SH-SY5Y (cell line): ENCODE results near the gene OR2T27.
"Not testable (repeated sequence)": the region's sequence is repeated elsewhere in the genome, so short reads cannot be mapped to it uniquely, and the experiment has no call there.

Experiments used
- GATA2 ChIP-seq: IDR thresholded peaks from 2 replicates; pipeline ENCODE4 v1.6.1; 2011; ENCODE audit warnings: mild to moderate bottlenecking, low read depth, low read length
- GATA3 ChIP-seq: IDR thresholded peaks from 2 replicates; pipeline ENCODE4 v1.6.1; 2011; ENCODE audit warnings: low read depth, mild to moderate bottlenecking, low read length, moderate library complexity

OR2T27 gene, protein sequence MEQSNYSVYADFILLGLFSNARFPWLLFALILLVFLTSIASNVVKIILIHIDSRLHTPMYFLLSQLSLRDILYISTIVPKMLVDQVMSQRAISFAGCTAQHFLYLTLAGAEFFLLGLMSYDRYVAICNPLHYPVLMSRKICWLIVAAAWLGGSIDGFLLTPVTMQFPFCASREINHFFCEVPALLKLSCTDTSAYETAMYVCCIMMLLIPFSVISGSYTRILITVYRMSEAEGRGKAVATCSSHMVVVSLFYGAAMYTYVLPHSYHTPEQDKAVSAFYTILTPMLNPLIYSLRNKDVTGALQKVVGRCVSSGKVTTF

DNA sequence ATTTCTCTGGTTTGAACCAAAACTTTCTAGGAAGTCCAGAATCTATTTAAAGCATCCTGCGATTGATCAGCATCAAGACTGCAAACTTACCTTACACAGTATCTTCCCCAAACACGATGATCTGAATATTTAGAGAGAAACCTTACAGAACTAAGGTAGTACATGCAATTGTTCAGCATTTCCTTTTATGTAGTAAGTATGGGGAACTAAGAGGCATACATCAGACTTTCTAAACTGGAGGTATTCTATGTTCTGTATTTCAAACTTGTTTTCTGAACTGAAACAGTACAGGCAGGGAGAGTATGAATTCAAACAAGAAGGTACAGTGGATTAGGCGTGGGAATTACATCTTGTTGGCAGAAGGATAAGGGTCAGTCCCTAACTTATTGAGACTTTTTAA, at the start of gene OR2T27:
Gene OR2T27, minus strand, starts transcription at position 175 of the 400 bp plus-strand sequence. CDS start 4,644 bp downstream, outside the sequence.
- TF ChIP-seq GATA2, GATA3: not testable (repeated sequence)

- TF ChIP-seq GATA3 = no peak
- no peak for TF ChIP-seq GATA2
Observed at GRCh38 chr1:248704606-248705005, 49.3 kb upstream of the OR2T27 start.

GRCh38 chr1:248703674-248704073, 48.3 kb upstream of the OR2T27 start:
- TF ChIP-seq GATA2 (no peak), GATA3 (no peak)

DNA sequence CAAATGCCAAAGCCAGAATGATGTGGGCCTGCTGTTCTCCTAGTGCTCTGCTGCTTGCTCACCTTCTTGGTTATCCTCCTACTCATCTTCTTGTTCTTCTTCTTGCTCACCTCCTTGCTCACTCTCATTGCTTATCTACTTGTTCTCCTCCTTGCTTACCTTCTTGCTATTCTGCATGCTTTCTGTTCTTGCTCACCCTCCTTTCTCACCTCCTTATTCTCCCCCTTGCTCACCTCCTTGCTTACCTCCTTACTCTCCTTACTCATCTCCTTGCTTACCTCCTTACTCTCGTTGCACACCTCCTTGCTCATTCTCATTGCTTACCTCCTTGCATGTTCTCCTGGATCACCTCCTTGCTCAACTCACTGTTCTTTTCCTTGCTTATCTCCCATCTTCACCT, 47.4 kb upstream of the OR2T27 start, which contains the start of gene OR14I1:
Gene OR14I1, minus strand, starts transcription at position 53 of the 400 bp plus-strand sequence.
- TF ChIP-seq GATA2 = no peak
- TF ChIP-seq GATA3 = no peak

DNA sequence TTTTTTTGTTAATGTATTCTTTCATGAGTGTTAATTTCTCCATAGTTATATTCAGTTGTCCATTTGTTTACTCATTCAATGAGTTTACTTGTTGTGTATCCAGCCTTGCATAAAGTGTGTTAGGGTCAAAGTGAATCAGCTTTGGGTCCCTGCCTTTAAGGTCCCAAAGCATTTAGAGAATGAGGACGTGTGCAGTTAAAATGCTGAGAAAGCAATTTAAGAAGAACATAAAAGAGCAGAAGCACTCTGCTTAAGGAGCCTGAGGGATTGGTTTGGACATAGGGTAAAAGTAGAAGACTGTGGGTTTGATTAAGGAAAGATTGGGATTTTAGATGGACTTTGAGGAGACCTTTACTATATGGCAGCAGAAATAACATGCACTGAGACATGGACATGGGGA, 43.8 kb upstream of the OR2T27 start:
- TF ChIP-seq GATA3 = no peak
- no peak for TF ChIP-seq GATA2

DNA sequence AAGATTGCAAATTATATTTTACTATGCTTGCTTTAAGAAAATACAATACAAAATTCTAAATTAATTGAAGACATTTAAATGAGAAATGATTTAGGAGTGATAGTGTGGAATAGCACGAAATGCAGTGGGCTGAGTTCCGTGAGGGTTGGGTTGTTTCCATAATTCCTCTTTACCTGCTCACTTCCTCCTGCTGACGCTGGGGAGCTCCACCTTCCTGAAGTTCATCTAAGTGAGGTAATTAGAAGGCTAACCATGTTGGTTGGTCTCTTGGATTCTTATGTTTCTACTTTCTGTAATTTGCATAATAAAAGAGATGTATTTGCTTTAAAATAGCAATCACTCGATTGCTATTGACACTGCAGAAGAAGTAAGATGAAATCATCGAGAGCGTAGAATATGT, 42.6 kb upstream of the OR2T27 start:
- TF ChIP-seq GATA2 (no peak), GATA3 (no peak)

DNA sequence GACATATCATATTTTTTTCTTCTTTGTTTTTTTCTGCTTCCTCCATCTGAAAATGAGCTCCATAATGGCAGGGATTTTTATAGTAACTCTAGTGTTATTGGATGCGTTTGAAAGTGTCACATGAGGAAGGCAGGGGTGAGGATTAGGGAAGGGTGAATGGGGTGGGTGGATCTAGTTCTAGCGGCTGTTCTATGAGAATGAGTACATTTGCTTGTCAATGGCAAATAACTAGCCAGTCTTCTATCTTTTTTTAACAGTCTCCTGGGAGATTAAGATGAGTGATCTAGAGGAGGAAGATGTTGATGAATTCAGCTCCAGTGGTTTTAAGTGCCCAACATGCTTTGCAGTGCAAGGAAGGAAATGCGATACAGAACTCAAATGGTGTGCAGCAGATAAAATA, 41.4 kb upstream of the OR2T27 start:
- no peak for TF ChIP-seq GATA2

DNA sequence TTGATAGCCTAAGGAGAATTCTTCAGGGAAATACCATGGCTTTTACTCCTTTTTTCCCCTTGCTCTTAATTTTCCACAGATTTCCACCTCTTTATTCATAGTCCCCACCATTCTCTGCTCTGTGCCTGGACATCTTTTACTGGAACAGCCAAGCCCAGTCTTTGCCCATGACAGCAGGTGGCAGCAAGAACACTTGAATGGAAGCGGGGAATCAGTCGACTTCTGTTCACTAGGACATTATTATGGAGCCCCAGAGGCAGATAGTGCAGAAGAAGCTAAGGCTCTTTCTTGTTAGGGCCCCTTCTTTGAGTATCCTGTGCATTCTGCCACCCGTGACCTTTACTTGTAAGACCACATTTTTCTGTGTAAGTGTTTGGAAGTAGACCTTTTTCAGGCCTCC, 40.9 kb upstream of the OR2T27 start:
- TF ChIP-seq GATA3 (no peak), GATA2 (no peak)

DNA sequence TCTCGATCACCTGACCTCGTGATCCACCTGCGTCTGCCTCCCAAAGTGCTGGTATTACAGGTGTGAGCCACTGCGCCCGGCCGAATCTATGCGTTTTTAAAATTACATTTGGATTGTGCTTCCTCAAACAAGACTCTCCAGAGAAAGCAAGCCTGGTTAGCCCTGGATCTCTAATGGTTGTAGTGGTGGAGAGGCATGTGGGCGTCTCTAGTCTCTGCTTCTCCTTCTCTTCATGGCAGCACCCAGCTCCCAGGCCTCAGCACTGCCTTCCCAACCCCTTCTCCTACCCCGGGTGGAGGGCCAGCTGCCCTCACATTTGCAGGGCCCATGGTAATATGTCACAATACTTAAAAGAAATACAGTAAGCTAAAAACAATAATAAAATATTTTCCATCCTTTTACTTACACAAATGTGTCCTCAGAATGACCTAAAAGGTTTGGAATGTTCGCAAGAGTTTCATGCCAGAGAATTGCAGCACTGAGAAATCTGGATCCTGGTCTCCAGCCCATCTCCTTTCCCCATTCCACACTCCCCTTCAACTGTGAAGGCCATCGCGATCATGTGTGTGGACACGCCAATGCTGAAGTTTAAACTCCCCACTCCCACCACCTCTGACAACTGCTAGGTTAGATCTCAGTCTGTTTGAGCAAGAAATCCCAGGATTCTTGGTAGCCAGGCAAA, 40.3 kb upstream of the OR2T27 start:
- no peak for TF ChIP-seq GATA2
- no peak for TF ChIP-seq GATA3

DNA sequence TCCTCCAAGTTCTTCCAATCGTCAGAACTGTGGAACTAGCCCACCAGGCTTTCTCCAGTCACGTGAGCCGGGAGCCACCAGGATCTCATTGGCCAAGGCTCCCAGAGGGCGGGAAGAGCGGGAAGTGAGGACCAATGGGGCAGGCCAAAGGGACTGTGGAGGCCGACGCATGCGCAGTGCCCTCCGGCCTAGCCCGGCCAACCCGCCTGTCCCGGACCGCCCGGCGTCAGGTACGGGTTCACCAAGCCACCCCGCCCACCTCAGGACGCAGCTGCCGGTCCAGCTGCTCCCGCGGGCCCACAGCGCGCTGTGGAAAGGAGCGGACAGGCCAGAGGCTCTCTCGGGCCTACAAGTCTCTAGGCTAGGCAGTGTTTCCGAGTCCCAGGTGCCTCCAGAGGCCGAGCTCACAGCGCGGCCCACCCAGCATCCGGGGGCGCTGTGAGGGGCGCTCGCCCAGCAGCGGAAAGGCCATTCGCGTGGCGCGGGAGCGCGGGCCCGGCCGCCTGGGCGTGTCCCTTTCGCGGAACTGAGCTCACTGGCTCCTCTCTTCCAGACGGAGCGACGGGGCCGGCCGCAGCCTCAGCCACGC, 36.3 kb upstream of the OR2T27 start:
- TF ChIP-seq GATA3 = no peak
- no peak for TF ChIP-seq GATA2

DNA sequence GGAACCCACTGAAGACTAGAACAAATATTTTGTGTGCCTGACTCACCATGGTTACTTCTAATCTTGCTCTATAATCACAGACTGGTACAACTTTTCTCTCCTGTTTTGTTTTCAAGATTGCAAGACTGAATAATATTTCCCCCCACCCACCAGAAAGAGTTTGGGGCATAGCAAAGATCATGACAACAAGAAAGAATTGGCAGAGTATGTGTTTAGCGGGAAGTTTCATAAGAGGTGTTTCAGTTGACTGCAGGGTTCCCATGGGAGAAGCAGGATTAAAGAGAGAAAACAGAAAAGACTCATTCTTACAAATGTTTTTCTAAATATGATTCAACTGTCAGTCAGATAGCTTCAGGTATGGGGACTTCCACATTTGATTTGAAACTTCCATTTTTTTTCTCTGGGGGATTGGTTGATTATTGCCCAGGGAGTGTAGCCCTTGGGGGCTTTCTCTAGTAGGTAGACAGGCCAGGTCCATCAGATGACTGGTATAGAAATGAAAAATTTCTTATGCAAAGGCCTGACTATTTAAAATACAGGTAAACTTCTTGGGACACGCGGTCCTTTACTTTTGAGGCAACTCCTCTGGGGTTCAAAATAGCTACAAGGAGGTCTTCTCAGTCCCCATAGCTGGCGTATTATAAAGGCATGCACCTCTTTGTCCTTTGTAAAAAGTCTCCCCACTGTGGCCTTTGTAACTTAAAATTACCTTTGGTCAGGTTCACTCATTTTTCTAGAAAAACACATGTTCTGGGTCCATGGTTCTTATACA, 33.4 kb upstream of the OR2T27 start:
- TF ChIP-seq GATA2 (no peak), GATA3 (no peak)

DNA sequence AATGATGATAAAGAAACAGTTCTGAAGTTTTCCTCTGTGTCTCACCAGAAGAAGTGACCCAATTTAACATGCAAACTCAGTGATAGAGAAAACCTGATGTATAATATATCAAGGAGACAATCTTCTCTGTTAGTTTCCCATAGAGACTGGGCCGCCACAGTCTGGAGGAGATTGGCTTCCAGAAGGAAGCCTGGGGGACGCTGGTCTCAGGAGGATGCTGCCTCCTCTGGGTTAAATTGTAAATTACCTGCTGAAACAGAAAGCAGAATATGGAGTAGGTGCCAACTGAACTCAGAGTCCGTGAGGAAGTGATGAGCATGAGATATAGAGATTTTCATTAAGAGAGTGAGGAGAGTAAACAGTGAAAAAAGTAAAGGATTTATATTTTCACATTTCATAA, 31.5 kb upstream of the OR2T27 start:
- TF ChIP-seq GATA2 (no peak), GATA3 (no peak)

- TF ChIP-seq GATA2 = no peak
- TF ChIP-seq GATA3 = no peak
Observed at GRCh38 chr1:248681651-248682050, 26.3 kb upstream of the OR2T27 start.

DNA sequence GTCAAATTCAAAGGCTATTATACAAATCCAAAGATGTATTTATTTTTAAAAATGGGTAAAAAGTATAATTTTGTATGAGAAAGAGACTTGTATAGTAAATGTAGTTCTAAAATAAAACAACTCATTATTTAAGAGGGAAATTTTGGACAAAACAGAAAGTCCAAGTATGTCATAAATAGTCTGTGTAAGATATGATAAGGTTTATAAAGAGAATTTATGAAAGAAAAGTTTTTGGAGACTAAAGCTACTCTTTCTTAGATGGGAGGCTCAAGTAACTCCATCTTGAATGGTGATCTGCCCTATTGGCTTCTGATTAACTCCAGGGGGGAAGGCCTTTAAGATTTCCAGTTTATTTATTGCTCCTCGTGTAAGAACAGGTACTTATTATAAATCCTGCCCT, 14.7 kb upstream of the OR2T27 start:
- no peak for TF ChIP-seq GATA3
- TF ChIP-seq GATA2 = no peak

DNA sequence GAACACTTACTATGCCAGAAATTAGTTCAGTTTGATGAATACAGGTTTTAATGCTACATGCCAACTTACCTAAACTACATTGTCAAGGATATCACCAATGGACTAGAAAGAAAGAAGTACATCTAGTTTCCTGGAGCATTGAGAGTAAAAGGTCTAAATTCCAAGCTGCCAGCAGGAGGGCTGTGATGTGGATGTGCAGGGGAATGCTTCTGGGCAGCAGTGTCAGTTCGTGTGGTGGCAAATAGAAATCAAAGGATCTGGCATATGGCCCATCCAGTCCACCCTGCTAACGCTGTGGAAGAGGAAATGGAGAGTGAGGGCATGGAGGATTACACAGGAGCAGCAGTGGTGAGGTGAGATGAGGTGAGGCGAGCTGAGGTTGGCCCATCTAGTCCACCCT, 10.2 kb downstream of the OR2T27 start, which contains the start of gene OR2T35:
Gene OR2T35, minus strand, starts transcription at position 101 of the 400 bp plus-strand sequence. CDS start 6,020 bp downstream, outside the sequence.
- TF ChIP-seq GATA2, GATA3: not testable (repeated sequence)
